ENCODE data around the gene RNU4-1. TPM values are rescaled to one million over a fixed set of nuclear protein-coding genes. Genes with fewer than 3 reads are reported as not detected.
A peak's percentile ranks its signal among the peaks of the same experiment; 100 is the strongest.

Gene RNU4-1
- total RNA-seq, 1 donor, result under 0.01 TPM

- DNase-seq (ENCODE audit: low read depth), result no peak
- no peak for TF ChIP-seq CTCF (IDR thresholded peaks at IDR 0.05; ENCODE audit: insufficient read depth, low read depth, low read length)
- H3K4me3 ChIP-seq (ENCODE audit: low read depth, low read length), result peak overlapping the region; percentile 89
Measured at GRCh38 chr12:120263748-120264085, 29.3 kb downstream of the RNU4-1 start.

GRCh38 chr12:120262852-120263747, 29.9 kb downstream of the RNU4-1 start:
- H3K4me3 ChIP-seq (ENCODE audit: low read depth, low read length), result peak overlapping the region; percentile 89
- DNase-seq (ENCODE audit: low read depth), result peak; percentile 60
- TF ChIP-seq CTCF (IDR thresholded peaks at IDR 0.05; ENCODE audit: insufficient read depth, low read depth, low read length), result no peak

- H3K4me3 ChIP-seq (ENCODE audit: low read depth, low read length), result peak overlapping the region; percentile 89
- peak; percentile 51 for DNase-seq (ENCODE audit: low read depth)
Measured at GRCh38 chr12:120261951-120262851, 30.8 kb downstream of the RNU4-1 start.

GRCh38 chr12:120260607-120261006, 32.4 kb downstream of the RNU4-1 start:
- TF ChIP-seq CTCF (IDR thresholded peaks at IDR 0.05; ENCODE audit: insufficient read depth, low read depth, low read length), result no peak
- no peak for DNase-seq (ENCODE audit: low read depth)
- H3K4me3 ChIP-seq (ENCODE audit: low read depth, low read length), result no peak overlapping the region

More at GRCh38 chr12:120261951-120262851, 30.8 kb downstream of the RNU4-1 start:
- TF ChIP-seq CTCF (IDR thresholded peaks at IDR 0.05; ENCODE audit: insufficient read depth, low read depth, low read length), result no peak

- TF ChIP-seq CTCF (IDR thresholded peaks at IDR 0.05; ENCODE audit: insufficient read depth, low read depth, low read length), result no peak
- peak; percentile 54 for DNase-seq (ENCODE audit: low read depth)
- H3K4me3 ChIP-seq (ENCODE audit: low read depth, low read length), result no peak overlapping the region
Measured at GRCh38 chr12:120259418-120260202, 33.4 kb downstream of the RNU4-1 start.

GRCh38 chr12:120258323-120258896, 34.6 kb downstream of the RNU4-1 start:
- no peak for TF ChIP-seq CTCF (IDR thresholded peaks at IDR 0.05; ENCODE audit: insufficient read depth, low read depth, low read length)
- no peak overlapping the region for H3K4me3 ChIP-seq (ENCODE audit: low read depth, low read length)

More at GRCh38 chr12:120258323-120258896, 34.6 kb downstream of the RNU4-1 start:
- no peak for DNase-seq (ENCODE audit: low read depth)

Measured in fibroblast of villous mesenchyme (primary cell).